ENCODE data around the gene SYT15. TPM values are rescaled to one million over a fixed set of nuclear protein-coding genes. Genes with fewer than 3 reads are reported as not detected.

The SYT15 gene
- total and polyA plus RNA-seq, 2 of the 4 experiments (the other 2 are of a cell fraction), result 0.54 to 0.68 TPM

- TF ChIP-seq RCOR1 (IDR thresholded peaks at IDR 0.05; ENCODE audit: insufficient replicate concordance, low read length), result no peak
Measured at GRCh38 chr10:46546591-46547540, 32.1 kb upstream of the SYT15 start (continued).

DNA sequence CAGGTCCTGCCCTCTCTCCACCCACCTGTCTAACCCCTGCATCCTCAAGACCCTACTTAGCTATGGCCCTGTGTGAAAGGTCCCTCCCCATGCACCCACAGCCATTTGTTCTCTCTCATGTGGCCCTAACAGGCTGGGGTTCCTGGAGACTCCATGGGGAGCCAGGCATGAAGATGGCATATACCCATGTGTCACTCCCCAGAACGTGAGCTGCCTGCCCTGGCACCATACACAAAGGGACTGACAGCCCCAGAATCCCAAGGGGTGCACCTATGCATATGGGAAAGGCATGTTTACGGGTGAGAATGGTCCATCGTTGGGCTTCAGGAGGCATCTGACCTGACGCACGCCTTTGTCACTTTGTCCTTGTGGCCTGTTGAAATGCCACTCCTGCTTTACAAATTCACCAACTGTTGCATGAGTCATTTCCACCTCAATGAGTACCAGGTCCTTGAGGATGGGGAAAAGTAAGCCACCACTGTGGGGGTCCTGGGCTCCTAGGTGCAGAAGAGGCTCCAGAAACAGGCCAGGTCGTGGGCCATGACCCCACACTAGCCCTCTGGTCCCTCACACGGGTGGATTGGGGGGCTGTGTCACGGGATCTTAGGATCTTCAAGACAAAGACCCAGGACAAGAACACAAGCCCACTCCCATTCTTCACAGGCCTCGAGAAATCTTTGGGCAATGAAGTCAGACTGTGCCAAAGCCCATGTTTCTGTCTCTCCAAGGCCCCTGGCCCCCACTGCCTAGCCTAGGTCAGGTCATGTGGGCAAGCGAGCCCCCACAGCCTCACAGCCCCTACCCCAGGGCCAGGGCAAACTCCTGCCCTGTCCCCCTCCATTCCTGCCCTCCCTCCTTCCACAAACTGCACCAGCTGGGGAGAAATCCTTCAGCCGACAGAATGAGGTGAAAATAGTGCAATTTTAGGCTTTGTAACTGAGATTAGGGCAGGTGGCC is 31.1 kb upstream of the SYT15 start:
- Histone ChIP-seq H3K4ac (ENCODE audit: low read depth, low read length) (no peak overlapping the region; the same call in 1 of the 2 replicates), H3K23ac (ENCODE audit: low read depth, low read length) (no peak overlapping the region), H3K14ac (replicated peaks; ENCODE audit: low read depth, low read length) (no peak overlapping the region), H2AFZ (replicated peaks; ENCODE audit: low read length, poor library complexity) (peak overlapping the region; percentile 28), H3K79me1 (ENCODE audit: low read depth in 1 of 2, low read length in 2 of 2) (no peaks in the 10 kb centered on the region), H2BK5ac (ENCODE audit: low read depth, low read length, poor library complexity, severe bottlenecking) (no peak overlapping the region), H3K27ac (ENCODE audit: insufficient read depth, low read length) (no peak overlapping the region), H2BK15ac (ENCODE audit: low read depth, low read length) (no peak overlapping the region; the same call in 2 of the 3 replicates), H3K18ac (ENCODE audit: low read depth, low read length) (no peak overlapping the region), H4K8ac (ENCODE audit: low read depth in 2 of 2, low read length in 2 of 2) (no peak overlapping the region), H4K91ac (ENCODE audit: insufficient read depth, low read depth, low read length) (no peak overlapping the region), H3K27me3 (ENCODE audit: control insufficient read depth, insufficient read depth, low read length) (peaks cover 6% of the 10 kb centered on the region), H3K9me3 (ENCODE audit: control insufficient read depth, insufficient read depth, low read length) (no peaks in the 10 kb centered on the region), H3K56ac (ENCODE audit: extremely low read depth, insufficient read depth, low read length) (no peak overlapping the region), H3K4me1 (ENCODE audit: control insufficient read depth, insufficient read depth, low read length) (no peaks in the 10 kb centered on the region), H3K4me2 (ENCODE audit: low read depth, low read length) (no peak overlapping the region), H4K20me1 (ENCODE audit: insufficient read depth, low read length) (no peaks in the 10 kb centered on the region), H2BK20ac (ENCODE audit: low read depth, low read length) (no peak overlapping the region), H3K4me3 (ENCODE audit: insufficient read depth, low read depth, low read length) (no peak overlapping the region), H2AK9ac (replicated peaks; ENCODE audit: low read depth, low read length, poor library complexity) (no peak overlapping the region), H4K5ac (ENCODE audit: low read depth, low read length) (no peak overlapping the region), H3K9me1 (ENCODE audit: insufficient read depth, low read length) (peaks cover 9% of the 10 kb centered on the region; the same call in 1 of the 2 replicates), H3K36me3 (ENCODE audit: control insufficient read depth, insufficient read depth, low read length) (no peaks in the 10 kb centered on the region), H2BK120ac (ENCODE audit: low read depth, low read length) (no peak overlapping the region), H2AK5ac (ENCODE audit: low read depth, low read length) (no peak overlapping the region), H3K9ac (ENCODE audit: low read depth, low read length) (no peak overlapping the region)
- DNase-seq (no peak), ATAC-seq (ENCODE audit: low read depth) (no peak)
- dilution Hi-C loops (cut with HindIII; ENCODE audit: low sequenced_read_pairs, unreplicated experiment), result no loop called here
- 81% methylated on average over 6 of the region's 11 CpGs; no CpG with 5 or more reads in 1 of the 2 experiments for WGBS, 2 experiments (ENCODE audit: extremely low coverage in 2 of 2, insufficient read length in 1 of 2)
- intact Hi-C loops (cut with micrococcal nuclease), result no loop called here
- ChIA-PET CTCF (no interaction called here), POLR2A (ENCODE audit: unreplicated experiment) (no interaction called here)
- in situ Hi-C loops (cut with MboI; ENCODE audit: low sequenced_read_pairs), result loop anchor here (25.0 kb wide), 2 partner anchors 864 to 1561 kb away; partner anchors contain the start of gene DEPP1
- BruUV-seq (replicated peaks), result no TSS peak
- TF ChIP-seq RCOR1 (IDR thresholded peaks at IDR 0.05; ENCODE audit: insufficient replicate concordance, low read length), result no peak
- no peak for TF ChIP-seq RFX5 (IDR thresholded peaks at IDR 0.05; ENCODE audit: low read depth, low read length)
- no peak for TF ChIP-seq BHLHE40 (IDR thresholded peaks at IDR 0.05; ENCODE audit: low read depth, low read length)
- no peak for TF ChIP-seq MXI1 (IDR thresholded peaks at IDR 0.05; ENCODE audit: borderline replicate concordance, low read depth, low read length)
- TF ChIP-seq, protein P1, sequence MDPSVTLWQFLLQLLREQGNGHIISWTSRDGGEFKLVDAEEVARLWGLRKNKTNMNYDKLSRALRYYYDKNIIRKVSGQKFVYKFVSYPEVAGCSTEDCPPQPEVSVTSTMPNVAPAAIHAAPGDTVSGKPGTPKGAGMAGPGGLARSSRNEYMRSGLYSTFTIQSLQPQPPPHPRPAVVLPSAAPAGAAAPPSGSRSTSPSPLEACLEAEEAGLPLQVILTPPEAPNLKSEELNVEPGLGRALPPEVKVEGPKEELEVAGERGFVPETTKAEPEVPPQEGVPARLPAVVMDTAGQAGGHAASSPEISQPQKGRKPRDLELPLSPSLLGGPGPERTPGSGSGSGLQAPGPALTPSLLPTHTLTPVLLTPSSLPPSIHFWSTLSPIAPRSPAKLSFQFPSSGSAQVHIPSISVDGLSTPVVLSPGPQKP (IDR thresholded peaks at IDR 0.05; ENCODE audit: borderline replicate concordance, low read depth, low read length), result no peak
- TF ChIP-seq, protein P2, sequence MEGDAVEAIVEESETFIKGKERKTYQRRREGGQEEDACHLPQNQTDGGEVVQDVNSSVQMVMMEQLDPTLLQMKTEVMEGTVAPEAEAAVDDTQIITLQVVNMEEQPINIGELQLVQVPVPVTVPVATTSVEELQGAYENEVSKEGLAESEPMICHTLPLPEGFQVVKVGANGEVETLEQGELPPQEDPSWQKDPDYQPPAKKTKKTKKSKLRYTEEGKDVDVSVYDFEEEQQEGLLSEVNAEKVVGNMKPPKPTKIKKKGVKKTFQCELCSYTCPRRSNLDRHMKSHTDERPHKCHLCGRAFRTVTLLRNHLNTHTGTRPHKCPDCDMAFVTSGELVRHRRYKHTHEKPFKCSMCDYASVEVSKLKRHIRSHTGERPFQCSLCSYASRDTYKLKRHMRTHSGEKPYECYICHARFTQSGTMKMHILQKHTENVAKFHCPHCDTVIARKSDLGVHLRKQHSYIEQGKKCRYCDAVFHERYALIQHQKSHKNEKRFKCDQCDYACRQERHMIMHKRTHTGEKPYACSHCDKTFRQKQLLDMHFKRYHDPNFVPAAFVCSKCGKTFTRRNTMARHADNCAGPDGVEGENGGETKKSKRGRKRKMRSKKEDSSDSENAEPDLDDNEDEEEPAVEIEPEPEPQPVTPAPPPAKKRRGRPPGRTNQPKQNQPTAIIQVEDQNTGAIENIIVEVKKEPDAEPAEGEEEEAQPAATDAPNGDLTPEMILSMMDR (conservative IDR thresholded peaks at IDR 0.05; ENCODE audit: low read depth, low read length), result no peak
- no peak for TF ChIP-seq MAFK (IDR thresholded peaks at IDR 0.05; ENCODE audit: low read depth, low read length)
- no peak for TF ChIP-seq RAD21 (IDR thresholded peaks at IDR 0.05; ENCODE audit: low read length)
- no peak for TF ChIP-seq CEBPB (IDR thresholded peaks at IDR 0.05; ENCODE audit: low read depth, low read length)
- TF ChIP-seq FOS (IDR thresholded peaks at IDR 0.05; ENCODE audit: low read depth, low read length), result no peak

Data from IMR-90 (cell line).